Stomach (tissue), 4 donors: ENCODE results near the gene PROX2.

Experiments
- CTCF ChIP-seq, 7 experiments: fragments of 450-650 bp in 4 of 7; fragments of 200-600 bp in 3 of 7; sonication (generic) in 3 of 7; IDR thresholded peaks; one replicate each; pipeline ENCODE4 v1.5.1; 2016 to 2019; ENCODE audit warnings: antibody characterized with exemption in 7 of 7, control low read depth in 2 of 7, mild to moderate bottlenecking in 1 of 7
- EP300 ChIP-seq: sonication (generic); formaldehyde crosslinking; IDR thresholded peaks from one replicate; pipeline ENCODE4 v1.6.1; 2017; ENCODE audit warnings: antibody characterized with exemption
- POLR2A ChIP-seq, 4 donors: fragments of 450-650 bp; IDR thresholded peaks; one replicate each; pipeline ENCODE4 v1.6.1; 2016; ENCODE audit warnings: antibody characterized with exemption in 4 of 4, control low read depth in 2 of 4, mild to moderate bottlenecking in 1 of 4, moderate library complexity in 1 of 4
- POLR2AphosphoS5 ChIP-seq, 3 donors: sonication (generic); formaldehyde crosslinking; IDR thresholded peaks; one replicate each; pipeline ENCODE4 v1.6.1; 2016; ENCODE audit warnings: antibody characterized with exemption in 3 of 3

DNA sequence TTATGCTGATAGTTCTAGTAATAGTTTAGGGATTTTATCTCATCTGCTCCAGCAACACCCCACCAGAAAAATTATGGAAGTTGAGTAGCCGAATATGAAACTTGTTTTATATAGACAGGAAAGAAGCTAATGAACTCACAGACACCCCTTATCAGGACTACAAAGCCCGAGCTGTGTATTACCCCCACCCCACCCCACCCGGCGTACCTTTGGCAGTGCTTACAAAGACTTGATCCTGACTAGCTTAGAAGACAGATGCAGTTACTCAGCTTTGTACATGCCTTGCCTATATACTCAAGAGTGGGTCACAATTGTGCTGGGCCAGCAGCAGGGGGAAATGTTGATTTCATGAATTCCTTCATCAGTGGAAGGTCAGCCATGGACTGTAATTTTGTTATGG, 22.4 kb downstream of the PROX2 start:
- TF ChIP-seq CTCF (IDR thresholded peaks at IDR 0.05) (no peak), POLR2A (IDR thresholded peaks at IDR 0.05) (no peak), POLR2AphosphoS5 (IDR thresholded peaks at IDR 0.05) (no peak), EP300 (no peak)
